Measurements from ENCODE around the gene HSD17B4.
"Not testable (repeated sequence)": the region's sequence is repeated elsewhere in the genome, so short reads cannot be mapped to it uniquely, and the experiment has no call there.

The HSD17B4 gene

GRCh38 chr5:119409235-119409815 lies 43.0 kb upstream of the HSD17B4 start:
- H3K4me1 ChIP-seq, result peaks cover 0 to 17% (median 3%) of the 10 kb centered on the region in 4 donors
- no peak overlapping the region for H3K4me3 ChIP-seq
- TF ChIP-seq, protein P1, sequence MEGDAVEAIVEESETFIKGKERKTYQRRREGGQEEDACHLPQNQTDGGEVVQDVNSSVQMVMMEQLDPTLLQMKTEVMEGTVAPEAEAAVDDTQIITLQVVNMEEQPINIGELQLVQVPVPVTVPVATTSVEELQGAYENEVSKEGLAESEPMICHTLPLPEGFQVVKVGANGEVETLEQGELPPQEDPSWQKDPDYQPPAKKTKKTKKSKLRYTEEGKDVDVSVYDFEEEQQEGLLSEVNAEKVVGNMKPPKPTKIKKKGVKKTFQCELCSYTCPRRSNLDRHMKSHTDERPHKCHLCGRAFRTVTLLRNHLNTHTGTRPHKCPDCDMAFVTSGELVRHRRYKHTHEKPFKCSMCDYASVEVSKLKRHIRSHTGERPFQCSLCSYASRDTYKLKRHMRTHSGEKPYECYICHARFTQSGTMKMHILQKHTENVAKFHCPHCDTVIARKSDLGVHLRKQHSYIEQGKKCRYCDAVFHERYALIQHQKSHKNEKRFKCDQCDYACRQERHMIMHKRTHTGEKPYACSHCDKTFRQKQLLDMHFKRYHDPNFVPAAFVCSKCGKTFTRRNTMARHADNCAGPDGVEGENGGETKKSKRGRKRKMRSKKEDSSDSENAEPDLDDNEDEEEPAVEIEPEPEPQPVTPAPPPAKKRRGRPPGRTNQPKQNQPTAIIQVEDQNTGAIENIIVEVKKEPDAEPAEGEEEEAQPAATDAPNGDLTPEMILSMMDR (IDR thresholded peaks at IDR 0.05), result no peak
- H3K27ac ChIP-seq, result no peak overlapping the region
- H3K9me3 ChIP-seq, result no peaks in the 10 kb centered on the region
- intact Hi-C loops (cut with DNase I; ENCODE audit: low total_unique reads), result no loop called here
- no peaks in the 10 kb centered on the region for H3K36me3 ChIP-seq
- DNase-seq, result no peak
- H3K27me3 ChIP-seq, result no peaks in the 10 kb centered on the region

GRCh38 chr5:119410448-119411159 lies 41.7 kb upstream of the HSD17B4 start:
- intact Hi-C loops (cut with DNase I; ENCODE audit: low total_unique reads), result loop anchor here (5.0 to 10.0 kb wide), 3 partner anchors 143 to 423 kb away; partner anchors contain the start of genes DMXL1 and DTWD2
- Histone ChIP-seq H3K27me3 (no peaks in the 10 kb centered on the region), H3K9me3 (no peaks in the 10 kb centered on the region), H3K4me3 (no peak overlapping the region), H3K27ac (no peak overlapping the region), H3K4me1 (peaks cover 0 to 17% (median 3%) of the 10 kb centered on the region in 4 donors), H3K36me3 (no peaks in the 10 kb centered on the region)
- TF ChIP-seq, protein P1 (IDR thresholded peaks at IDR 0.05), result no peak
- DNase-seq, result no peak

DNA sequence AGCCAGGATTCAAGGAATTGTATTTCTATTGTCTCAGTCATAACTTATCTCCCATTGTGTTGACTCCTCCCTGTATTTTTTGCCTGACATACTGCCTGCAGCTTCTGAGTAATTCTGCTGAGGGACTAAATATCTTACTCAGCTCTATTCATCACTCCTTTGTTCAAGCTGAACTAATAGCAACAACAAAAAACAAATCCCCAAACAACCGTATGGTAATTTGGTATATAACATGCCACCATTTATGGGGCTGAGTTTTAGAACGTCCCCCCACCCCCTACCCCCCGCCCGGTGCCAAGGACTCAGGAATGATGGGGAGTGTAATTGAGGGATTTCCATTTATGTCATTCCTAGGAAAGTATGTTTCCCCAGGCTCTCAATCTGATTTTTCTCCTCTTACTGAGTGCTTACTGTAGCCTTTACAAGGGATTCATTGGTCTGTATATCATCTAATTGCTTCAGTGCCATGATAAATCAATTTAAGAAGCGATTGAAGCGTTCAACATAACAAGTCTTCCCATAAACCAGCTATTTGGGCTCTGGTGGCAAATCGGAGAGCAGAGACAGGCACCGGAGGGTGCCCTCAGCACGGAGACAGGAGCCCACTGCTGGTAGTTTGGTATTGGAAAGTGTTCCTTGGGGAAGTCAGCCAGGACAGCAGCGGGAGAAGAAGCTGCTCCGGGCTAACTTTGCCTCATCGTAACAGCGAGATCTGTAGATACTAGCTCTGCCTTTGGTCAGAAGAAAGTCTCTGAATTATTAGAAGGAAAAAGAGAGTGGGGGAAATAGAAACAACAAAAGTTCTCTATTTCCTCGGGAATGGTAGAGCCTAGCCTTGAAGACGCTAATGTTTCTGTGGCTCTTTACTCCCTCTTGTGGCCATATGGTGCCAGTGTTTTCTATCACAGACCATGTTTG lies 40.7 kb upstream of the HSD17B4 start:
- no peaks in the 10 kb centered on the region for H3K27me3 ChIP-seq
- TF ChIP-seq, protein P1 (IDR thresholded peaks at IDR 0.05), result peak; percentile 95
- DNase-seq, result peak; percentile 52 to 78
- intact Hi-C loops (cut with DNase I; ENCODE audit: low total_unique reads), result loop anchor here (5.0 to 10.0 kb wide), 3 partner anchors 144 to 424 kb away; partner anchors contain the start of genes DMXL1 and DTWD2
- peak overlapping the region; percentile 71 to 77 for H3K27ac ChIP-seq
- no peaks in the 10 kb centered on the region for H3K36me3 ChIP-seq
- H3K4me3 ChIP-seq, result peak overlapping the region; percentile 48 to 55
- peaks cover 0 to 17% (median 3%) of the 10 kb centered on the region in 4 donors for H3K4me1 ChIP-seq
- H3K9me3 ChIP-seq, result no peaks in the 10 kb centered on the region

GRCh38 chr5:119412279-119413227 lies 39.7 kb upstream of the HSD17B4 start:
- TF ChIP-seq, protein P1 (IDR thresholded peaks at IDR 0.05), result no peak
- Histone ChIP-seq H3K27ac (peak overlapping the region; percentile 71 to 77), H3K27me3 (no peaks in the 10 kb centered on the region), H3K4me3 (peak overlapping the region; percentile 48 to 55), H3K9me3 (no peaks in the 10 kb centered on the region), H3K36me3 (no peaks in the 10 kb centered on the region), H3K4me1 (peaks cover 0 to 17% (median 3%) of the 10 kb centered on the region in 4 donors)
- DNase-seq, result no peak
- intact Hi-C loops (cut with DNase I; ENCODE audit: low total_unique reads), result loop anchor here (5.0 to 10.0 kb wide), 3 partner anchors 145 to 425 kb away; partner anchors contain the start of genes DMXL1 and DTWD2

- not testable (repeated sequence) for H3K27ac ChIP-seq, H3K4me3 ChIP-seq, H3K27me3 ChIP-seq, DNase-seq, H3K9me3 ChIP-seq, H3K36me3 ChIP-seq
- H3K4me1 ChIP-seq, result peaks cover 0 to 17% (median 3%) of the 10 kb centered on the region in 4 donors
- intact Hi-C loops (cut with DNase I; ENCODE audit: low total_unique reads), result loop anchor here (5.0 to 10.0 kb wide), 3 partner anchors 147 to 427 kb away; partner anchors contain the start of genes DMXL1 and DTWD2
Observed at GRCh38 chr5:119414124-119414734, 38.1 kb upstream of the HSD17B4 start.
